ENCODE data around the gene PTPN14. TPM values are rescaled to one million over a fixed set of nuclear protein-coding genes. Genes with fewer than 3 reads are reported as not detected.

Gene PTPN14
- total RNA-seq, 1 experiment from 2014 or later, result 88.4 TPM

DNA sequence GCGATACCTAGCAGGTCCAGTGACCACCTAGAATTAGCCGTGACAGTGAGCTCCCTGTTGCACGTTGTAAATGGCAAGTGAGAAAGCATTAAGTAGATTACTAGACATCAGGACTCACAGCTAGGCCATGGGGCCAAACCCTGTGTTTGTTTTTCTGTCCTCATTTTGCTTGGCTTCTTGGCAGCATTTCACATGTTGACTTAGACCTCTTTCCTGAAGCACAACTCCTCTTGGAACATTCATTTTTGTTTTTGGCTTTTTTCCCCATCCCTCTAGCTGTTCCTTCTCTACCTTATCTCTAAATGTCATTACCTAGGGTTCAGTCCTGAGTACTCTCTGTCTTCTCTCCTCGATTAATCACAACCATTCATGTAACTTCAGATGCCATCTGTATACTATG, 16.9 kb upstream of the PTPN14 start (continued):
- TF ChIP-seq, protein P1, sequence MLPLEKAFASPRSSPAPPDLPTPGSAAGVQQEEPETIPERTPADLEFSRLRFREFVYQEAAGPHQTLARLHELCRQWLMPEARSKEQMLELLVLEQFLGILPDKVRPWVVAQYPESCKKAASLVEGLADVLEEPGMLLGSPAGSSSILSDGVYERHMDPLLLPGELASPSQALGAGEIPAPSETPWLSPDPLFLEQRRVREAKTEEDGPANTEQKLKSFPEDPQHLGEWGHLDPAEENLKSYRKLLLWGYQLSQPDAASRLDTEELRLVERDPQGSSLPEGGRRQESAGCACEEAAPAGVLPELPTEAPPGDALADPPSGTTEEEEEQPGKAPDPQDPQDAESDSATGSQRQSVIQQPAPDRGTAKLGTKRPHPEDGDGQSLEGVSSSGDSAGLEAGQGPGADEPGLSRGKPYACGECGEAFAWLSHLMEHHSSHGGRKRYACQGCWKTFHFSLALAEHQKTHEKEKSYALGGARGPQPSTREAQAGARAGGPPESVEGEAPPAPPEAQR (CRISPR knock-in tag; IDR thresholded peaks at IDR 0.05), result no peak
- TF ChIP-seq, protein P2, sequence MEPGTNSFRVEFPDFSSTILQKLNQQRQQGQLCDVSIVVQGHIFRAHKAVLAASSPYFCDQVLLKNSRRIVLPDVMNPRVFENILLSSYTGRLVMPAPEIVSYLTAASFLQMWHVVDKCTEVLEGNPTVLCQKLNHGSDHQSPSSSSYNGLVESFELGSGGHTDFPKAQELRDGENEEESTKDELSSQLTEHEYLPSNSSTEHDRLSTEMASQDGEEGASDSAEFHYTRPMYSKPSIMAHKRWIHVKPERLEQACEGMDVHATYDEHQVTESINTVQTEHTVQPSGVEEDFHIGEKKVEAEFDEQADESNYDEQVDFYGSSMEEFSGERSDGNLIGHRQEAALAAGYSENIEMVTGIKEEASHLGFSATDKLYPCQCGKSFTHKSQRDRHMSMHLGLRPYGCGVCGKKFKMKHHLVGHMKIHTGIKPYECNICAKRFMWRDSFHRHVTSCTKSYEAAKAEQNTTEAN (CRISPR knock-in tag; IDR thresholded peaks at IDR 0.05), result no peak
- TF ChIP-seq PRRX2 (CRISPR knock-in tag; IDR thresholded peaks at IDR 0.05), result no peak

DNA sequence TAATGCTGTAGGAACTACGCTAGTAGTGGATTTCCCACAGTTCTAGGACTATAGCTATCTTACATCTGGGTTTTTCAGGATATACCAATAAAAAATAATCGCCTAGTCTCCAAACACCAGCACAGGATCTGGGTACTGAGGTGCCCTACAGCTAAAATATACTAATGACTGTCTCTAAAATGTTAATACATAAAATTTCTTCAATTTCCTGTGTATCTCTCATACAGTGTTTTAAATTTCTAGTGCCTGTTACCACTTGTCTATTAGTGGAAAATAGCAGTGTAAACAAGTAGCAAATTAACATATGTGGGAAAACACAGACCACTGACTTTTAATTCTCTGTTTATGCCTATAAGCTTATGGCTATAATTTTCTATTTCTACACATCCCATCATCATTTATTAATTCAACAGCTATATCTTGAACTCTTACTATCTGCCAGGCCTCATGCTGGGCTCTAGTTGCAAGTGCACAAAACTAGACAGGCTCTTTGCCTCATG, 16.1 kb upstream of the PTPN14 start:
- no peak for ATAC-seq
- POLR2A ChIA-PET, result interaction anchor here (0.9 kb wide), 1 partner anchor 16 kb away, joined by 3 read pairs; the partner anchor contains the start of gene PTPN14

More for the DNA sequence above, 16.1 kb upstream of the PTPN14 start:
- Mint-ChIP-seq H3K36me3 (no peaks in the 10 kb centered on the region), H3K27me3 (ENCODE audit: low read depth) (no peaks in the 10 kb centered on the region), H3K4me3 (no peak overlapping the region), H3K27ac (no peak overlapping the region), H3K4me1 (no peaks in the 10 kb centered on the region), H3K9me3 (no peaks in the 10 kb centered on the region)
- CTCF ChIA-PET, result interaction anchor here (0.9 kb wide), 1 partner anchor 16 kb away, joined by 3 read pairs; the partner anchor contains the start of gene PTPN14
- no peak for DNase-seq (ENCODE audit: low spot score)
- TF ChIP-seq, protein P3, sequence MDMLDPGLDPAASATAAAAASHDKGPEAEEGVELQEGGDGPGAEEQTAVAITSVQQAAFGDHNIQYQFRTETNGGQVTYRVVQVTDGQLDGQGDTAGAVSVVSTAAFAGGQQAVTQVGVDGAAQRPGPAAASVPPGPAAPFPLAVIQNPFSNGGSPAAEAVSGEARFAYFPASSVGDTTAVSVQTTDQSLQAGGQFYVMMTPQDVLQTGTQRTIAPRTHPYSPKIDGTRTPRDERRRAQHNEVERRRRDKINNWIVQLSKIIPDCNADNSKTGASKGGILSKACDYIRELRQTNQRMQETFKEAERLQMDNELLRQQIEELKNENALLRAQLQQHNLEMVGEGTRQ (CRISPR knock-in tag; IDR thresholded peaks at IDR 0.05), result no peak
- TF ChIP-seq ATF1 (CRISPR knock-in tag; IDR thresholded peaks at IDR 0.05) (no peak), NFATC4 (CRISPR knock-in tag; IDR thresholded peaks at IDR 0.05) (no peak), RORB (CRISPR knock-in tag; IDR thresholded peaks at IDR 0.05) (no peak), ZNF219 (CRISPR knock-in tag; IDR thresholded peaks at IDR 0.05; ENCODE audit: borderline replicate concordance) (no peak), NR1H2 (CRISPR knock-in tag; IDR thresholded peaks at IDR 0.05) (no peak), SP1 (CRISPR knock-in tag; conservative IDR thresholded peaks at IDR 0.05) (no peak), ZNF416 (CRISPR knock-in tag; IDR thresholded peaks at IDR 0.05) (no peak), NFYB (CRISPR knock-in tag; conservative IDR thresholded peaks at IDR 0.05; ENCODE audit: low read depth) (no peak), ESRRA (CRISPR knock-in tag; IDR thresholded peaks at IDR 0.05; ENCODE audit: borderline replicate concordance) (no peak), ELF4 (CRISPR knock-in tag; IDR thresholded peaks at IDR 0.05; ENCODE audit: low read depth) (no peak), GTF2I (CRISPR knock-in tag; conservative IDR thresholded peaks at IDR 0.05) (no peak), ZNF317 (CRISPR knock-in tag; IDR thresholded peaks at IDR 0.05; ENCODE audit: borderline replicate concordance, low read depth) (no peak)
- TF ChIP-seq, protein P4, sequence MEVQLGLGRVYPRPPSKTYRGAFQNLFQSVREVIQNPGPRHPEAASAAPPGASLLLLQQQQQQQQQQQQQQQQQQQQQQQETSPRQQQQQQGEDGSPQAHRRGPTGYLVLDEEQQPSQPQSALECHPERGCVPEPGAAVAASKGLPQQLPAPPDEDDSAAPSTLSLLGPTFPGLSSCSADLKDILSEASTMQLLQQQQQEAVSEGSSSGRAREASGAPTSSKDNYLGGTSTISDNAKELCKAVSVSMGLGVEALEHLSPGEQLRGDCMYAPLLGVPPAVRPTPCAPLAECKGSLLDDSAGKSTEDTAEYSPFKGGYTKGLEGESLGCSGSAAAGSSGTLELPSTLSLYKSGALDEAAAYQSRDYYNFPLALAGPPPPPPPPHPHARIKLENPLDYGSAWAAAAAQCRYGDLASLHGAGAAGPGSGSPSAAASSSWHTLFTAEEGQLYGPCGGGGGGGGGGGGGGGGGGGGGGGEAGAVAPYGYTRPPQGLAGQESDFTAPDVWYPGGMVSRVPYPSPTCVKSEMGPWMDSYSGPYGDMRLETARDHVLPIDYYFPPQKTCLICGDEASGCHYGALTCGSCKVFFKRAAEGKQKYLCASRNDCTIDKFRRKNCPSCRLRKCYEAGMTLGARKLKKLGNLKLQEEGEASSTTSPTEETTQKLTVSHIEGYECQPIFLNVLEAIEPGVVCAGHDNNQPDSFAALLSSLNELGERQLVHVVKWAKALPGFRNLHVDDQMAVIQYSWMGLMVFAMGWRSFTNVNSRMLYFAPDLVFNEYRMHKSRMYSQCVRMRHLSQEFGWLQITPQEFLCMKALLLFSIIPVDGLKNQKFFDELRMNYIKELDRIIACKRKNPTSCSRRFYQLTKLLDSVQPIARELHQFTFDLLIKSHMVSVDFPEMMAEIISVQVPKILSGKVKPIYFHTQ (CRISPR knock-in tag; IDR thresholded peaks at IDR 0.05), result no peak
- TF ChIP-seq, protein P5, sequence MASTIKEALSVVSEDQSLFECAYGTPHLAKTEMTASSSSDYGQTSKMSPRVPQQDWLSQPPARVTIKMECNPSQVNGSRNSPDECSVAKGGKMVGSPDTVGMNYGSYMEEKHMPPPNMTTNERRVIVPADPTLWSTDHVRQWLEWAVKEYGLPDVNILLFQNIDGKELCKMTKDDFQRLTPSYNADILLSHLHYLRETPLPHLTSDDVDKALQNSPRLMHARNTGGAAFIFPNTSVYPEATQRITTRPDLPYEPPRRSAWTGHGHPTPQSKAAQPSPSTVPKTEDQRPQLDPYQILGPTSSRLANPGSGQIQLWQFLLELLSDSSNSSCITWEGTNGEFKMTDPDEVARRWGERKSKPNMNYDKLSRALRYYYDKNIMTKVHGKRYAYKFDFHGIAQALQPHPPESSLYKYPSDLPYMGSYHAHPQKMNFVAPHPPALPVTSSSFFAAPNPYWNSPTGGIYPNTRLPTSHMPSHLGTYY (CRISPR knock-in tag; IDR thresholded peaks at IDR 0.05), result no peak
- TF ChIP-seq, protein P6, sequence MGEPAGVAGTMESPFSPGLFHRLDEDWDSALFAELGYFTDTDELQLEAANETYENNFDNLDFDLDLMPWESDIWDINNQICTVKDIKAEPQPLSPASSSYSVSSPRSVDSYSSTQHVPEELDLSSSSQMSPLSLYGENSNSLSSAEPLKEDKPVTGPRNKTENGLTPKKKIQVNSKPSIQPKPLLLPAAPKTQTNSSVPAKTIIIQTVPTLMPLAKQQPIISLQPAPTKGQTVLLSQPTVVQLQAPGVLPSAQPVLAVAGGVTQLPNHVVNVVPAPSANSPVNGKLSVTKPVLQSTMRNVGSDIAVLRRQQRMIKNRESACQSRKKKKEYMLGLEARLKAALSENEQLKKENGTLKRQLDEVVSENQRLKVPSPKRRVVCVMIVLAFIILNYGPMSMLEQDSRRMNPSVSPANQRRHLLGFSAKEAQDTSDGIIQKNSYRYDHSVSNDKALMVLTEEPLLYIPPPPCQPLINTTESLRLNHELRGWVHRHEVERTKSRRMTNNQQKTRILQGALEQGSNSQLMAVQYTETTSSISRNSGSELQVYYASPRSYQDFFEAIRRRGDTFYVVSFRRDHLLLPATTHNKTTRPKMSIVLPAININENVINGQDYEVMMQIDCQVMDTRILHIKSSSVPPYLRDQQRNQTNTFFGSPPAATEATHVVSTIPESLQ (CRISPR knock-in tag; IDR thresholded peaks at IDR 0.05), result no peak
- TF ChIP-seq, protein P7, sequence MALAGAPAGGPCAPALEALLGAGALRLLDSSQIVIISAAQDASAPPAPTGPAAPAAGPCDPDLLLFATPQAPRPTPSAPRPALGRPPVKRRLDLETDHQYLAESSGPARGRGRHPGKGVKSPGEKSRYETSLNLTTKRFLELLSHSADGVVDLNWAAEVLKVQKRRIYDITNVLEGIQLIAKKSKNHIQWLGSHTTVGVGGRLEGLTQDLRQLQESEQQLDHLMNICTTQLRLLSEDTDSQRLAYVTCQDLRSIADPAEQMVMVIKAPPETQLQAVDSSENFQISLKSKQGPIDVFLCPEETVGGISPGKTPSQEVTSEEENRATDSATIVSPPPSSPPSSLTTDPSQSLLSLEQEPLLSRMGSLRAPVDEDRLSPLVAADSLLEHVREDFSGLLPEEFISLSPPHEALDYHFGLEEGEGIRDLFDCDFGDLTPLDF (CRISPR knock-in tag; IDR thresholded peaks at IDR 0.05), result no peak
